Activated CD4-positive, alpha-beta T cell treated with anti-CD3 and anti-CD28 coated beads, Interleukin-10, Interleukin-2, amounts not matched to agents 100 ng/mL and 50 ng/mL, durations not matched to agents 16 hours and 8 hours (primary cell): ENCODE results near the gene IGSF9.

Experiments used
- DNase-seq: peaks from one replicate; pipeline ENCODE4 v3.0.0-alpha.2; 2020

The IGSF9 gene

GRCh38 chr1:159945483-159946241 is at the start of gene IGSF9:
IGSF9 (minus strand) TSS chr1:159945613; CDS start chr1:159943454, 2,159 bp downstream.
- peak; percentile 58 for DNase-seq

- no peak for DNase-seq
Observed at GRCh38 chr1:159994896-159995295, 49.5 kb upstream of the IGSF9 start.

GRCh38 chr1:159993911-159994310 is 48.5 kb upstream of the IGSF9 start:
- DNase-seq = no peak

GRCh38 chr1:159992161-159992560 is 46.7 kb upstream of the IGSF9 start:
- DNase-seq = no peak

GRCh38 chr1:159991513-159991912 is 46.1 kb upstream of the IGSF9 start:
- DNase-seq = peak; percentile 34

GRCh38 chr1:159990005-159990404 is 44.6 kb upstream of the IGSF9 start:
- DNase-seq = no peak

- no peak for DNase-seq
Observed at GRCh38 chr1:159989581-159989980, 44.2 kb upstream of the IGSF9 start.

GRCh38 chr1:159988006-159988405 is 42.6 kb upstream of the IGSF9 start:
- DNase-seq = no peak

- no peak for DNase-seq
Observed at GRCh38 chr1:159987186-159987585, 41.8 kb upstream of the IGSF9 start.

GRCh38 chr1:159986531-159986930 is 41.1 kb upstream of the IGSF9 start:
- DNase-seq = no peak

GRCh38 chr1:159986093-159986492 is 40.7 kb upstream of the IGSF9 start:
- DNase-seq = no peak

- no peak for DNase-seq
Observed at GRCh38 chr1:159985473-159985872, 40.1 kb upstream of the IGSF9 start.

- DNase-seq = no peak
Observed at GRCh38 chr1:159983681-159984080, 38.3 kb upstream of the IGSF9 start.

GRCh38 chr1:159982280-159982679 is 36.9 kb upstream of the IGSF9 start:
- DNase-seq = no peak

- DNase-seq = no peak
Observed at GRCh38 chr1:159981351-159982055, 36.1 kb upstream of the IGSF9 start.

GRCh38 chr1:159980786-159981185 is 35.4 kb upstream of the IGSF9 start:
- DNase-seq = no peak

- no peak for DNase-seq
Observed at GRCh38 chr1:159980076-159980475, 34.7 kb upstream of the IGSF9 start.

- DNase-seq = no peak
Observed at GRCh38 chr1:159979257-159979656, 33.8 kb upstream of the IGSF9 start.

- DNase-seq = no peak
Observed at GRCh38 chr1:159978107-159978398, 32.6 kb upstream of the IGSF9 start.

GRCh38 chr1:159977364-159978106 is 32.1 kb upstream of the IGSF9 start:
- no peak for DNase-seq

GRCh38 chr1:159974350-159974965 is 29.0 kb upstream of the IGSF9 start:
- DNase-seq = no peak

- DNase-seq = no peak
Observed at GRCh38 chr1:159973350-159973940, 28.0 kb upstream of the IGSF9 start.
